GM11168 (cell line): ENCODE data around the gene ATAD1.

ENCODE experiments used
- in situ Hi-C: fragments of 300-500 bp; cut with MboI; formaldehyde crosslinking; loops from one replicate; pipeline ENCODE4 v1.12.0; 2022; ENCODE audit warnings: low sequenced_read_pairs; ENCODE audit not compliant: unreplicated experiment

Gene ATAD1

GRCh38 chr10:87817609-87818504 lies at the start of gene ATAD1:
ATAD1 (minus strand) TSS chr10:87818226; CDS start chr10:87814599, 3,627 bp downstream.
- in situ Hi-C loops, result no loop called here

GRCh38 chr10:87867453-87867852 lies 49.4 kb upstream of the ATAD1 start:
- in situ Hi-C loops, result loop anchor here (10.0 kb wide), 1 partner anchor 527 kb away; no protein-coding TSS in a partner anchor

DNA sequence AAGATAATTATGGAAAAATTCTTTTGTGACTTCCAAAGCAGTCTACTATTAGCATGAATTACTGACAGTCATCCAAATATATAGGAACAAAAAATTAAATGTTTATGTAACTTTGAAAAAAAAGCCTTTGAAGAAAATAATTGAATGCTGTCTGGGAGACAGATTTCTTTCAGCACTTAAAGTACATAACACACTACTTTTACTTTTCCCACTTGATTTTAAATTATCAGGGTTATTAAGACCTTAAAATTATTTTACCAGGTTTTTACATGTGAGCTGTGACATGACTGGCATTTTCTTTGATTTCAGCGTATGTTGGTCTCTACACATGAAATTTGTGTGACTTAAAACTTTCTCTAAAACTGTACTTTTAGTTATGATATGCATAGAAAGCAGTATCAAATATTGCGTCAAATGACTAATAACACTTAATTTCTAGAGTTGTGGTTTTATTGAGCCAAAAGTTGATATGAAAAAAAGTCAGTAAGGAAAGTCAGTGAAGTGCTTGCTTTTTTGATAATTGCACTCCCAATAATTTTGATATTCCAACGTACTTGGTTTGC lies 48.5 kb upstream of the ATAD1 start:
- in situ Hi-C loops, result loop anchor here (10.0 kb wide), 1 partner anchor 528 kb away; no protein-coding TSS in a partner anchor

DNA sequence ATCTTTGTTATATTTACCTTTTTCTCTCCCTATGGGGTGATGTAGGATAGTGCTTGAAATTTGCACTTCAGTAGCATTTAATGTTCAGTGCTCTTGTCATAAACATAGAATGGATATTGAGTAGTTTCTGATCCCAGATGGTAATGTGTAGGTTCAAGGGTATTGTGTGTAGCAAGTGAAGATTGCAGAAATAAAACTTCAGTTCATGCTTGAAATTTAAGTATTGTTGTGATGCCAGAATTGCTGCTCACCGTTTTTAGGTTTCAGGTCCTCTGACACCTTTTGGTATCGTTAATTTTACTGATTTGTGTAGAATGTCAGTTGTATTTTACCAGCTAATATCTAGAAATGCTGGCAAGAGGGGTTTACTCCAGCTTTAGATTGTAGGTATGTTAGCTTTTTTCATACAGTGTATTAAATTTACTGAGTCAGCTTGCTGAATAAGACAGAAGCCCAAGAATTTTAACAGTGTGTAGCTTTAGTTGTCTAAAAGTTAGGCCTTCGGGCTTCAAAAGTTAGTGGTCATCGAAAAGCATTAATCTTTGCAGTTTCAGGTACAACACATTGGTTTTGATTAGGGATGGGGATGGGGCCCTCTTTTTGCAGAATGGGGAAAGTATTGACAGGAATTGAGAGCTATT lies 47.3 kb upstream of the ATAD1 start:
- in situ Hi-C loops, result loop anchor here (10.0 kb wide), 1 partner anchor 529 kb away; no protein-coding TSS in a partner anchor

GRCh38 chr10:87864496-87865059 lies 46.6 kb upstream of the ATAD1 start:
- in situ Hi-C loops, result loop anchor here (10.0 kb wide), 1 partner anchor 530 kb away; no protein-coding TSS in a partner anchor

DNA sequence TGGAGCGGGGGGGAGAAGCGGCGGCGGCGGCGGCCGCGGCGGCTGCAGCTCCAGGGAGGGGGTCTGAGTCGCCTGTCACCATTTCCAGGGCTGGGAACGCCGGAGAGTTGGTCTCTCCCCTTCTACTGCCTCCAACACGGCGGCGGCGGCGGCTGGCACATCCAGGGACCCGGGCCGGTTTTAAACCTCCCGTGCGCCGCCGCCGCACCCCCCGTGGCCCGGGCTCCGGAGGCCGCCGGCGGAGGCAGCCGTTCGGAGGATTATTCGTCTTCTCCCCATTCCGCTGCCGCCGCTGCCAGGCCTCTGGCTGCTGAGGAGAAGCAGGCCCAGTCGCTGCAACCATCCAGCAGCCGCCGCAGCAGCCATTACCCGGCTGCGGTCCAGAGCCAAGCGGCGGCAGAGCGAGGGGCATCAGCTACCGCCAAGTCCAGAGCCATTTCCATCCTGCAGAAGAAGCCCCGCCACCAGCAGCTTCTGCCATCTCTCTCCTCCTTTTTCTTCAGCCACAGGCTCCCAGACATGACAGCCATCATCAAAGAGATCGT lies 46.0 kb upstream of the ATAD1 start:
- in situ Hi-C loops, result loop anchor here (10.0 kb wide), 1 partner anchor 531 kb away; no protein-coding TSS in a partner anchor

DNA sequence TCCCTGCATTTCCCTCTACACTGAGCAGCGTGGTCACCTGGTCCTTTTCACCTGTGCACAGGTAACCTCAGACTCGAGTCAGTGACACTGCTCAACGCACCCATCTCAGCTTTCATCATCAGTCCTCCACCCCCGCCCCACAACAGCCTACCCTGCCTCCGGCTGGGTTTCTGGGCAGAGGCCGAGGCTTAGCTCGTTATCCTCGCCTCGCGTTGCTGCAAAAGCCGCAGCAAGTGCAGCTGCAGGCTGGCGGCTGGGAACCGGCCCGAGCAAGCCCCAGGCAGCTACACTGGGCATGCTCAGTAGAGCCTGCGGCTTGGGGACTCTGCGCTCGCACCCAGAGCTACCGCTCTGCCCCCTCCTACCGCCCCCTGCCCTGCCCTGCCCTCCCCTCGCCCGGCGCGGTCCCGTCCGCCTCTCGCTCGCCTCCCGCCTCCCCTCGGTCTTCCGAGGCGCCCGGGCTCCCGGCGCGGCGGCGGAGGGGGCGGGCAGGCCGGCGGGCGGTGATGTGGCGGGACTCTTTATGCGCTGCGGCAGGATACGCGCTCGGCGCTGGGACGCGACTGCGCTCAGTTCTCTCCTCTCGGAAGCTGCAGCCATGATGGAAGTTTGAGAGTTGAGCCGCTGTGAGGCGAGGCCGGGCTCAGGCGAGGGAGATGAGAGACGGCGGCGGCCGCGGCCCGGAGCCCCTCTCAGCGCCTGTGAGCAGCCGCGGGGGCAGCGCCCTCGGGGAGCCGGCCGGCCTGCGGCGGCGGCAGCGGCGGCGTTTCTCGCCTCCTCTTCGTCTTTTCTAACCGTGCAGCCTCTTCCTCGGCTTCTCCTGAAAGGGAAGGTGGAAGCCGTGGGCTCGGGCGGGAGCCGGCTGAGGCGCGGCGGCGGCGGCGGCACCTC lies 45.3 kb upstream of the ATAD1 start, which contains the start of the genes KLLN and PTEN:
TSS of gene KLLN (minus strand) at position 481 of the 891 bp plus-strand sequence. CDS start 1,046 bp downstream, outside the sequence.
TSS of gene PTEN (plus strand) at position 573 of the 891 bp plus-strand sequence. CDS start 845 bp downstream, outside the sequence.
- in situ Hi-C loops, result loop anchor here (10.0 kb wide), 1 partner anchor 532 kb away; no protein-coding TSS in a partner anchor

GRCh38 chr10:87862679-87863052 lies 44.6 kb upstream of the ATAD1 start:
- in situ Hi-C loops, result loop anchor here (10.0 kb wide), 1 partner anchor 532 kb away; no protein-coding TSS in a partner anchor

GRCh38 chr10:87861953-87862678 lies 44.1 kb upstream of the ATAD1 start:
- in situ Hi-C loops, result loop anchor here (10.0 kb wide), 1 partner anchor 533 kb away; no protein-coding TSS in a partner anchor

DNA sequence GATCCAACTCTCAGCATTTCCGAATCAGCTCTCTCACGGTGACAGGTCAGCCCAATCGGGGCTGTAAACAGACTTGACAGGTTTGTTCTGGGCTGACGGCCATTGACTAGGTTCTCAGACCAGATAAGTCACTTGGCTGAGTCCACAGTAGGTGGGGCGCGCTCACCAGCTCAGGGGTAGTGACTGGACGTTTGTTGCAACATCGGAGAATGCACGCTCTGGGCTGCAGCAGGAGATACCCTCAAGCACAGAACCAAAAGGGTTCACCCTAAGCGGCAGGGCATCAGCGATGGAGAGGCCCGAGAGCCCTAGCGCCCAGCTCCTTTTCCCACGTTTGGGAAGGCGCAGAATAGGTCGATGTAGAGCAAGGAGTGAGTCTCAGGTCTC lies 43.5 kb upstream of the ATAD1 start:
- in situ Hi-C loops, result loop anchor here (10.0 kb wide), 1 partner anchor 533 kb away; no protein-coding TSS in a partner anchor

- in situ Hi-C loops, result loop anchor here (10.0 kb wide), 1 partner anchor 534 kb away; no protein-coding TSS in a partner anchor
These were observed 42.9 kb upstream of the ATAD1 start for GRCh38 chr10:87860816-87861403.

GRCh38 chr10:87860156-87860795 lies 42.2 kb upstream of the ATAD1 start:
- in situ Hi-C loops, result loop anchor here (10.0 kb wide), 1 partner anchor 535 kb away; no protein-coding TSS in a partner anchor

GRCh38 chr10:87855665-87856064 lies 37.6 kb upstream of the ATAD1 start:
- in situ Hi-C loops, result loop anchor here (5.0 kb wide), 1 partner anchor 697 kb away; no protein-coding TSS in a partner anchor

GRCh38 chr10:87855247-87855646 lies 37.2 kb upstream of the ATAD1 start:
- in situ Hi-C loops, result loop anchor here (5.0 kb wide), 1 partner anchor 697 kb away; no protein-coding TSS in a partner anchor

DNA sequence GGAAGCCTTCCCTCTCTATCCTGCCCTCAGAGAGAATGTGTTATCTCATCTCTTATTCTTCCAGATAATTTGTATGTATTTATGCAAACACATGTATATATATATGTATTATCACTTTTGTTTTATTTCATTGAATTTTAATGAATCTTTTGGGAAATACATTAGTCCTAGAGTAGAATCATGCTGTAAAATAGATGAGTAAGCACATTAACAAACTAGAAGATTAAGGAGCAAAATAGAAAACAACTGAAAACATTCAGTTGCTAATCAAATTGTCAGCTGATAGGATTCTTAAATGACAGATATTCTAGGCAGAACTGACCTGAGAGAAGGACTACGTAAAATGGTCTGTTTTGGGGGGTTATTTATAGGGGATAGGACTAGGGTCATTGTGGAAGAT lies 34.1 kb upstream of the ATAD1 start:
- in situ Hi-C loops, result no loop called here

DNA sequence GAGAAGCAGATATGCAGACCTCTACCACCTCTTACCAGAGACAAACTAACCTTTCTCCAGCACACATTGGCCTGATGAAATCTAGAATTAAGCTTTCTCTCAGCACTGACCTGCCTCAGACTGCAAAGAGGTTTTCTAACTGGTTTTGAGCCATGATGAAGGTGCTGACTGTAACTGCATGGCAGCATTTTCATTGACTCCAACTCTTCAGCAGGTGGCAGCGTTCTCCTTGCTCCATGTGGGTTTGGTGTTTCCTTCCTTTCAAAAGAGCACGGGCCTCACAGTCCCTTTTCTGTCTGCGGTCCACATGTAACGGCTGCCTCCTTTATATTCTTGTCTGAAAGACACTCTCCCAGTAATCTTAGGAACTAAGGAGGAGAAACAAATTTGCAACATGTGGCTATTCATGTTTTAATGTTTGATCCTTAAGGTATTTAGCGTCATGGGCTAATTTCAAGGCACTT lies 32.7 kb upstream of the ATAD1 start:
- in situ Hi-C loops, result no loop called here

- in situ Hi-C loops, result no loop called here
These were observed 31.0 kb upstream of the ATAD1 start for GRCh38 chr10:87849001-87849400.
